BJ (cell line): ENCODE measurements around the gene FAU. TPM values are rescaled to one million over a fixed set of nuclear protein-coding genes. Genes with fewer than 3 reads are reported as not detected.

Experiments
- CTCF ChIA-PET: fragments of 350-600 bp; formaldehyde crosslinking; extraction: SDS; loops from one replicate; lab custom pipeline; 2021; ENCODE audit warnings: antibody characterized with exemption, inconsistent platforms; lab: Yijun Ruan, JAX
- POLR2A ChIA-PET: fragments of 300-600 bp; sonication (Branson Sonifier 250); formaldehyde crosslinking; extraction: SDS; loops from one replicate; lab custom pipeline; 2021; ENCODE audit warnings: antibody characterized with exemption; lab: Charles Lee
- DNase-seq: peaks from one replicate; pipeline ENCODE4 v3.0.0-alpha.2; 2011; ENCODE audit warnings: low read depth
- H3K27me3 ChIP-seq: 2 replicates; pipeline ENCODE4 v1.6.0; 2011; ENCODE audit warnings: low read length; ENCODE audit not compliant: control insufficient read depth, insufficient read depth
- H3K36me3 ChIP-seq: 2 replicates; pipeline ENCODE4 v1.5.1; 2011; ENCODE audit warnings: low read length; ENCODE audit not compliant: control insufficient read depth, insufficient read depth
- H3K4me3 ChIP-seq: 2 replicates; pipeline ENCODE4 v1.5.1; 2011; ENCODE audit warnings: low read depth, mild to moderate bottlenecking, control low read depth, low read length
- polyA plus RNA-seq: library from polyadenylated mRNA; depleted of rRNA; stranded (reverse); fragments of >200 nt; gene quantifications from 2 replicates; pipeline ENCODE4 v1.2.3, GENCODE V29; 2011
- TF ChIP-seq, protein P1 (sequence below): IDR thresholded peaks from 2 replicates; pipeline ENCODE4 v1.5.1; 2011; ENCODE audit warnings: low read depth, mild to moderate bottlenecking, control low read depth, inconsistent platforms, low read length, moderate library complexity; ENCODE audit not compliant: insufficient read depth

The FAU gene
- polyA plus RNA-seq, 1 experiment: 474 TPM

DNA sequence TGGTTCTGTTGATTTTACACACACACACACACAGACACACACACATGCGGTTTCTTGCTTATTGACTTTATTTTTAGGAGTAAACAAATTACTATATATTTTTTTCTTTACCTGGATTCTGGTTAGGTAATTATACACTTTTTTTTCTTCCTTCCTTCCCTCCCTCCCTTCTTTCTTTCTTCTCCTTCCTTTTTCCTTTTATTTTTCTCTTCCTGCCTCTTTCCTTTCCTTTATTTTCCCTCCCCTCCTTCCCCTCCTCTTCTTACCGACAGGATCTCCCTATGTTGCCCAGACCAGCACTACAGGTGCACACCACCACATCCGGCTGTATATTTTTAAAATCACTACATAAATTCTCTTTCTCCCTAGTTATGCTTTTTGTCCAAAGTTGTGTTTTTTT, 45.0 kb upstream of the FAU start:
- TF ChIP-seq, protein P1, sequence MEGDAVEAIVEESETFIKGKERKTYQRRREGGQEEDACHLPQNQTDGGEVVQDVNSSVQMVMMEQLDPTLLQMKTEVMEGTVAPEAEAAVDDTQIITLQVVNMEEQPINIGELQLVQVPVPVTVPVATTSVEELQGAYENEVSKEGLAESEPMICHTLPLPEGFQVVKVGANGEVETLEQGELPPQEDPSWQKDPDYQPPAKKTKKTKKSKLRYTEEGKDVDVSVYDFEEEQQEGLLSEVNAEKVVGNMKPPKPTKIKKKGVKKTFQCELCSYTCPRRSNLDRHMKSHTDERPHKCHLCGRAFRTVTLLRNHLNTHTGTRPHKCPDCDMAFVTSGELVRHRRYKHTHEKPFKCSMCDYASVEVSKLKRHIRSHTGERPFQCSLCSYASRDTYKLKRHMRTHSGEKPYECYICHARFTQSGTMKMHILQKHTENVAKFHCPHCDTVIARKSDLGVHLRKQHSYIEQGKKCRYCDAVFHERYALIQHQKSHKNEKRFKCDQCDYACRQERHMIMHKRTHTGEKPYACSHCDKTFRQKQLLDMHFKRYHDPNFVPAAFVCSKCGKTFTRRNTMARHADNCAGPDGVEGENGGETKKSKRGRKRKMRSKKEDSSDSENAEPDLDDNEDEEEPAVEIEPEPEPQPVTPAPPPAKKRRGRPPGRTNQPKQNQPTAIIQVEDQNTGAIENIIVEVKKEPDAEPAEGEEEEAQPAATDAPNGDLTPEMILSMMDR: no peak
- CTCF ChIA-PET: no interaction called here

DNA sequence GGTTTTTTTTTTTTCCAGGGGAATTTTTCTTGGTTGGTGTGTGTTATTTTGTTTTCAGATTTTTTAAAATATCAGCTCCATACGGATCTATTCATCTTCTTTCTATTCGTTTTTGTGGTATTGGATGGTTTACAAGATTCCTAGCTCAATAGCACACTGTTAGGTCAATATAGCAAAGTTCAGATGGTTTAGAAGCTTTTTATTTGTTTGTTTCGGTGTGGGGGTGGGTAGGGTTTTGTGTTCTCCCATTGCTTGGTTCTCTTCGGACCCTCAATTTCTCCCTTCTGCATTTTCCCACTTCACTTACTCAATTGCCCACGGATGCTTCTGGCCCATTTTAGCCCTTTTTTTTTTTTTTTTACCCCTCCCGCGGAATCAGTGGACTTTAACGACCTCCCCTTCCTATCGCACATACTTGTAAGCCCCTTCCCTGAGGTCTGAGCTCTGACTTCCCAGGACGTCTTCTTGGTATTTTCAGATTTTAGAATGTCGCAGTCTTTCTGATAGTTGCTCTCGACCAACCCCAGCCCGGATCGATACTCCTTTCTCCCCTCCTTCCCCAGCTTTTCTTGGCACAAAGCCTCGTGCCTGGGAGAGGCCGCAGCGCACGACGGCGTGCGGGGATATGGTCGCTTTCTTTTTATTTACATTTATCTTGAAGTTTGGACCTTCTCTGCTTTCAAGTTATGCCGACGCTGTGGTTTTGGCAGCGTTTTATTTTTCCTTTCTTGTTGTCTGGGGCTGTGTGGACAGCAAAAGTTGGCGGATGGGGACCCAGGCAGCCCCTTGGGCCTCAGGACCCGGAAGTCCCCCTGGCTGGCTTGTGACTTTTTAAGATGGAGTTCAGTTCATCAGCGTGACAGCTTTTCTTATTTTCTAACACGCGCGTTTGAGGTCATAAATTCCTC, 43.7 kb upstream of the FAU start:
- TF ChIP-seq, protein P1: no peak
- H3K4me3 ChIP-seq: no peak overlapping the region
- no peak for DNase-seq
- CTCF ChIA-PET: no interaction called here
- POLR2A ChIA-PET: no interaction called here
- H3K27me3 ChIP-seq: 0 out of 2 replicates have a peak, but pooled peaks cover under 1% of the 10 kb centered on the region
- H3K36me3 ChIP-seq: no peaks in the 10 kb centered on the region

More for the DNA sequence above, 45.0 kb upstream of the FAU start:
- POLR2A ChIA-PET: no interaction called here
- DNase-seq: no peak
- Histone ChIP-seq H3K27me3 (no peaks in the 10 kb centered on the region), H3K36me3 (no peaks in the 10 kb centered on the region), H3K4me3 (no peak overlapping the region)

DNA sequence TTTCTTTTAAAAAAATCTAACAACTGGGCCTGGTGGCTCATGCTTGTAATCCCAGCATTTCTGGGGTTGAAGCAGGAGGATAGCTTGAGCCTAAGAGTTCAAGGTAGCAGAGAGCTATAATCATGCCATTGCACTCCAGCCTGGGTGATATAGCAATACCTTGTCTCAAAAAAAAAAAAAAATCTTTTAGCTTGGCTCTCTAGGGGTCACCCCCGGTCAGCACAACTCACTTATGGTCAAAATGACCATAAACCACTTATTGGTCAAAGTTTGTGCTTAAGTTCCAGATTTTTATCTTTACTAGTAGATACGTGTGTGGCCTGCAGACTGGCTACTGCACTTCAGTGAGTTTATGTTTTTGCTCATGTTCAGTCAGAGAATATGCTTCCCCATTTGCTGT, 41.8 kb upstream of the FAU start:
- ChIA-PET POLR2A (no interaction called here), CTCF (no interaction called here)
- Histone ChIP-seq H3K36me3 (no peaks in the 10 kb centered on the region), H3K27me3 (peaks cover 4% of the 10 kb centered on the region; the same call in 1 of the 2 replicates), H3K4me3 (no peak overlapping the region)
- TF ChIP-seq, protein P1: no peak
- no peak for DNase-seq

GRCh38 chr11:65160643-65161042, 38.7 kb upstream of the FAU start:
- DNase-seq: no peak
- TF ChIP-seq, protein P1: no peak
- ChIA-PET CTCF (no interaction called here), POLR2A (no interaction called here)
- no peak overlapping the region for H3K4me3 ChIP-seq
- H3K27me3 ChIP-seq: peaks cover 4% of the 10 kb centered on the region; the same call in 1 of the 2 replicates
- H3K36me3 ChIP-seq: no peaks in the 10 kb centered on the region

- CTCF ChIA-PET: no interaction called here
- Histone ChIP-seq H3K27me3 (peaks cover 4% of the 10 kb centered on the region; the same call in 1 of the 2 replicates), H3K4me3 (no peak overlapping the region), H3K36me3 (no peaks in the 10 kb centered on the region)
- DNase-seq: no peak
- POLR2A ChIA-PET: no interaction called here
- TF ChIP-seq, protein P1: no peak
These were observed 37.1 kb upstream of the FAU start for GRCh38 chr11:65159012-65159411.
